Mucosa of descending colon (tissue), 3 donors: ENCODE results near the gene IKZF5. TPM values are rescaled to one million over a fixed set of nuclear protein-coding genes. Genes with fewer than 3 reads are reported as not detected.
A peak's percentile ranks its signal among the peaks of the same experiment; 100 is the strongest.

ENCODE experiments used
- ATAC-seq: fragments of 200-7000 bp; cut with Tn5 transposase; one replicate; pipeline ENCODE4 v1.9.1; 2020; ENCODE audit warnings: mild to moderate bottlenecking, moderate library complexity
- DNase-seq, 3 donors: peaks; one replicate each; pipeline ENCODE4 v3.0.0-alpha.2; 2020
- H3K36me3 ChIP-seq: fragments of 200-600 bp; one replicate; pipeline ENCODE4 v1.8.0; 2021; ENCODE audit warnings: low read depth, mild to moderate bottlenecking
- H3K4me1 ChIP-seq: fragments of 200-600 bp; one replicate; pipeline ENCODE4 v1.8.0; 2021; ENCODE audit warnings: low read depth, mild to moderate bottlenecking
- H3K4me3 ChIP-seq: fragments of 200-600 bp; one replicate; pipeline ENCODE4 v1.8.0; 2021; ENCODE audit warnings: mild to moderate bottlenecking
- H3K9me3 ChIP-seq: fragments of 200-600 bp; one replicate; pipeline ENCODE4 v1.8.0; 2021; ENCODE audit warnings: mild to moderate bottlenecking
- intact Hi-C, 2 donors: fragments of 100-400 bp; cut with DNase I in 1 of 2; cut with micrococcal nuclease in 1 of 2; formaldehyde crosslinking; loops; one replicate each; pipeline versions ENCODE4 v1.11.0 to v1.11.1; 2022; cut with DNase I, micrococcal nuclease
- total RNA-seq, 3 donors: library from RNA; stranded (reverse); fragmentation: NEBNext Ultra II Directional in 2 of 3; extraction: Animal tissue kit (Norgen Biotek cat#: 25700) in 2 of 3; gene quantifications; one replicate each; pipeline versions ENCODE4 v1.2.1 to v1.2.4, GENCODE V29; 2021 to 2023
- TF ChIP-seq, protein P1 (sequence below): fragments of 200-600 bp; IDR thresholded peaks from one replicate; pipeline ENCODE4 v1.8.0; 2022; ENCODE audit warnings: antibody characterized with exemption, mild to moderate bottlenecking
- donor health status: DM: no; HTN: no; CAD: no; lungs with moderate emphysema.
- donor health status: DM: no; HTN: no; CAD: no.
- donor health status: DM: no; HTN: yes; CAD: no.

Gene IKZF5
- total RNA-seq, 3 donors from 2014 or later, result 10.8 to 15.3 (median 13.4) TPM

- DNase-seq (no peak), ATAC-seq (no peak)
- TF ChIP-seq, protein P1, sequence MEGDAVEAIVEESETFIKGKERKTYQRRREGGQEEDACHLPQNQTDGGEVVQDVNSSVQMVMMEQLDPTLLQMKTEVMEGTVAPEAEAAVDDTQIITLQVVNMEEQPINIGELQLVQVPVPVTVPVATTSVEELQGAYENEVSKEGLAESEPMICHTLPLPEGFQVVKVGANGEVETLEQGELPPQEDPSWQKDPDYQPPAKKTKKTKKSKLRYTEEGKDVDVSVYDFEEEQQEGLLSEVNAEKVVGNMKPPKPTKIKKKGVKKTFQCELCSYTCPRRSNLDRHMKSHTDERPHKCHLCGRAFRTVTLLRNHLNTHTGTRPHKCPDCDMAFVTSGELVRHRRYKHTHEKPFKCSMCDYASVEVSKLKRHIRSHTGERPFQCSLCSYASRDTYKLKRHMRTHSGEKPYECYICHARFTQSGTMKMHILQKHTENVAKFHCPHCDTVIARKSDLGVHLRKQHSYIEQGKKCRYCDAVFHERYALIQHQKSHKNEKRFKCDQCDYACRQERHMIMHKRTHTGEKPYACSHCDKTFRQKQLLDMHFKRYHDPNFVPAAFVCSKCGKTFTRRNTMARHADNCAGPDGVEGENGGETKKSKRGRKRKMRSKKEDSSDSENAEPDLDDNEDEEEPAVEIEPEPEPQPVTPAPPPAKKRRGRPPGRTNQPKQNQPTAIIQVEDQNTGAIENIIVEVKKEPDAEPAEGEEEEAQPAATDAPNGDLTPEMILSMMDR, result no peak
- Histone ChIP-seq H3K4me1 (peaks cover 13% of the 10 kb centered on the region), H3K36me3 (no peaks in the 10 kb centered on the region), H3K4me3 (no peak overlapping the region), H3K9me3 (no peaks in the 10 kb centered on the region)
- intact Hi-C loops, result no loop called here
Observed at GRCh38 chr10:122955892-122956291, 52.7 kb downstream of the IKZF5 start.

DNA sequence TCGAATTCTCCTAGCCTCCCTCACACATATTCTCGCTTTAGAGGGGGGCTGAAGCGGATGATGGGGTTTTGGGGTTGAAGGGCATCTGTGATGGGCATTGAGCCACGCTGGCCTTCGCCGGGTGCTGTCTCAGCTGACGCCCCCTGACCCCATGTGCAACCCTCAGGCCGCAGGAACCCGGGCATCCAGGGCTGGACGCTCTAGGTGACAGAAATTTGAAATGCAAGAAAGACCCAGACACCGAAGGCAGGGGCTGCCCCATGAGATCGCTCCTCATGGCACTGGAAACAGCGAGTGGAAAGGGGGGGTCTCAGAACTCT lies 53.9 kb downstream of the IKZF5 start:
- H3K4me1 ChIP-seq, result peaks cover 13% of the 10 kb centered on the region

GRCh38 chr10:122953902-122954730 lies 54.5 kb downstream of the IKZF5 start, which contains the start of gene C10orf88:
TSS of gene C10orf88 (minus strand) at chr10:122954227. CDS start at chr10:122954178, 49 bp downstream.
- Histone ChIP-seq H3K4me3 (peak within 1 kb of the TSS; percentile 62), H3K4me1 (peaks cover 13% of the 10 kb centered on the region), H3K36me3 (no peaks in the 10 kb centered on the region), H3K9me3 (no peaks in the 10 kb centered on the region)
- ATAC-seq (peak; percentile 99), DNase-seq (peak; percentile 96 to 98 (median 98))
- intact Hi-C loops, result no loop called here
- TF ChIP-seq, protein P1, result no peak

More for the DNA sequence above, 53.9 kb downstream of the IKZF5 start:
- ATAC-seq (no peak), DNase-seq (peak in 1 of 3 donors; percentile 39)
- intact Hi-C loops, result no loop called here
- TF ChIP-seq, protein P1, result no peak
- H3K9me3 ChIP-seq, result no peaks in the 10 kb centered on the region
- no peaks in the 10 kb centered on the region for H3K36me3 ChIP-seq
- no peak overlapping the region for H3K4me3 ChIP-seq

DNA sequence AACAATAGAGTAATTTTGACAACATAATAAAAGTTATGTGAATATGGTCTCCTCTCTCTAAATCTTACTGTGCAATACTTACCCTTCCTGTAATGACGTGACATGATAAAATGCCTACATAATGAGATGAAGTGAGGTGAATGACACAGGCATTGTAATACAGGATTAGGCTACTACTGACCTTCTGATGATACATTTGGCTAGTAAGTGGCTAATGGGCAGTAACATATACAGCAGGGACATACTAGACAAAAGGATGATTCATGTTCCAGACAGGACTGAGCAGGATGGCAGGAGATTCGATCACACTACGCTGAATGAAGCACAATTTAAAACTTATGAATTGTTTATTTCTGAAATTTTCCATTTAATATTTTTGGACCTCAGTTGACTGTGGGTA lies 59.3 kb downstream of the IKZF5 start:
- H3K4me1 ChIP-seq, result peaks cover 9% of the 10 kb centered on the region
- intact Hi-C loops, result no loop called here
- TF ChIP-seq, protein P1, result no peak
- DNase-seq (no peak), ATAC-seq (no peak)
- H3K36me3 ChIP-seq, result no peaks in the 10 kb centered on the region
- H3K9me3 ChIP-seq, result no peaks in the 10 kb centered on the region
- H3K4me3 ChIP-seq, result no peak overlapping the region

Other genes with a start within 250 kb of the IKZF5 start
- 1 to 10 TPM in 1 of 3 donors, under 1 TPM in 2; 0.47 to 1.1 (median 0.72) TPM for gene CUZD1, start 162.9 kb downstream of the IKZF5 start, total RNA-seq
- 1 to 10 TPM; 2.6 to 4.9 (median 4.7) TPM for gene FAM24B, start 129.2 kb downstream of the IKZF5 start, total RNA-seq
- not detected for gene FAM24A, start 98.2 kb downstream of the IKZF5 start, total RNA-seq
- 1 to 10 TPM; 5.0 to 7.4 (median 6.4) TPM for gene C10orf88, start 54.6 kb downstream of the IKZF5 start, total RNA-seq
- gene PSTK, start 28.4 kb downstream of the IKZF5 start, total RNA-seq, result 1 to 10 TPM; 2.0 to 4.2 (median 3.1) TPM
- 10 to 100 TPM; 34.8 to 48.9 (median 38.2) TPM for gene ACADSB, start 211 bp upstream of the IKZF5 start, total RNA-seq
- gene HMX3, start 127.2 kb upstream of the IKZF5 start, total RNA-seq, result 1 to 10 TPM in 1 of 3 donors, under 1 TPM in 1, not detected in 1; 0.92 to 1.4 TPM
- gene HMX2, start 139.3 kb upstream of the IKZF5 start, total RNA-seq, result under 1 TPM; 0.17 to 0.25 (median 0.24) TPM
- gene BUB3, start 145.6 kb upstream of the IKZF5 start, total RNA-seq, result 10 to 100 TPM; 65.0 to 81.1 (median 68.4) TPM